ELR (cell line): Measurements from ENCODE around the gene DENND10.
"Not testable (repeated sequence)": the region's sequence is repeated elsewhere in the genome, so short reads cannot be mapped to it uniquely, and the experiment has no call there.

Experiments
- DNase-seq: peaks from one replicate; pipeline ENCODE4 v3.0.0-alpha.2; 2015; ENCODE audit warnings: low read depth

DENND10 gene

GRCh38 chr10:119132521-119133345 lies 28.8 kb downstream of the DENND10 start:
- no peak for DNase-seq

- no peak for DNase-seq
These were observed 30.0 kb downstream of the DENND10 start for GRCh38 chr10:119133949-119134348.

GRCh38 chr10:119135513-119135881 lies 31.6 kb downstream of the DENND10 start:
- no peak for DNase-seq

- no peak for DNase-seq
These were observed 32.2 kb downstream of the DENND10 start for GRCh38 chr10:119136084-119136483.

GRCh38 chr10:119137878-119138277 lies 34.0 kb downstream of the DENND10 start:
- DNase-seq: peak; percentile 30

GRCh38 chr10:119138346-119139306 lies 34.7 kb downstream of the DENND10 start:
- DNase-seq: no peak

- DNase-seq: peak; percentile 60
These were observed 35.7 kb downstream of the DENND10 start for GRCh38 chr10:119139464-119140067.

- DNase-seq: no peak
These were observed 36.8 kb downstream of the DENND10 start for GRCh38 chr10:119140603-119141245.

GRCh38 chr10:119143657-119144056 lies 39.7 kb downstream of the DENND10 start:
- DNase-seq: no peak

GRCh38 chr10:119149157-119149556 lies 45.2 kb downstream of the DENND10 start:
- DNase-seq: no peak

- DNase-seq: no peak
These were observed 45.8 kb downstream of the DENND10 start for GRCh38 chr10:119149729-119150128.

GRCh38 chr10:119151601-119152000 lies 47.7 kb downstream of the DENND10 start:
- DNase-seq: not testable (repeated sequence)

GRCh38 chr10:119153041-119153440 lies 49.1 kb downstream of the DENND10 start:
- no peak for DNase-seq

- no peak for DNase-seq
These were observed 49.7 kb downstream of the DENND10 start for GRCh38 chr10:119153661-119154060.

- DNase-seq: no peak
These were observed 55.4 kb downstream of the DENND10 start for GRCh38 chr10:119159332-119159731.

- DNase-seq: peak; percentile 51
These were observed 58.0 kb downstream of the DENND10 start for GRCh38 chr10:119161680-119162451.

- no peak for DNase-seq
These were observed 58.7 kb downstream of the DENND10 start for GRCh38 chr10:119162452-119163092.

- DNase-seq: peak; percentile 80
These were observed 61.5 kb downstream of the DENND10 start, which contains the start of gene SFXN4 for GRCh38 chr10:119165171-119166117. TSS of gene SFXN4 (minus strand) at chr10:119165714. CDS start at chr10:119165647, 67 bp downstream.

GRCh38 chr10:119166118-119166500 lies 62.2 kb downstream of the DENND10 start:
- no peak for DNase-seq
